Dedifferentiated amniotic fluid mesenchymal stem cell (primary cell): ENCODE results near the gene NDRG3.
"Not testable (repeated sequence)": the region's sequence is repeated elsewhere in the genome, so short reads cannot be mapped to it uniquely, and the experiment has no call there.

Experiments
- DNase-seq: peaks from one replicate; pipeline ENCODE4 v3.0.0-alpha.2; 2016; ENCODE audit errors: extremely low spot score

NDRG3 gene

DNA sequence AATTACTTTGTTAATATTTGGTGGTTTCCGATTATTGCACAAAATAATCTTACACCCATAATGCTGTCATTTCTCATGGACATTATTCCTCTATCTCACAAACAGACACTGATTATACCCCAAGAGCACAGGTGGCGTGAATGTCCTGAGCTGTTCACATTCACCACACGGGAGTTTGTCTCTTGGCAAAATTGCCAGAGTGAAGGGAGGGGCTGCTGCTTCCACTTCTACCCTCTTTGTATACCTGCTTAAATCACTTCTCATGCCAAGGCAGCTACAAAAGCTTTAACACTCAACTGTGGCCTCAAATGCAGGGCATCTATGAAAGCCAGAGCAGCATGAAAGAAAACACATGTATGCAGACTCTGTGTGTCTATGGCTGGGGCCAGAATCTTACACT, 58.0 kb downstream of the NDRG3 start:
- DNase-seq: no peak

DNA sequence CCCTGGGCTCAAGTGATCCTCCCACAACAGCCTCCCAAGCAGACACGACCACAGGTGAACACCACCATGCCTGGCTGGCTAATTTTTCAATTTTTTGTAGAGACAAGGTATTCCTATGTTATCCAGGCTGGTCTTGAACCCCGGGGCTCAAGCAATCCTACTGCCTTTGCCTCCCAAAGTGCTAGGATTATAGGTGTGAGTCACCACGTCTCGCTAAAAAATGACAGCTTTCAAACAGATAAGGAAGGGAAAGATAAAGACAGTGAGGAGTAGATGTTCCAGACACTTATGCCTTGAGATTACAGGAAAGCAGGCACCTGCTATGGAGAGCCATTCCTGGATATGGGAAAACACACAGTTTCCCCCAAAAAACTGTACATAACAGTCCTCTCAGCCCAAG, 58.9 kb downstream of the NDRG3 start:
- DNase-seq: no peak

DNA sequence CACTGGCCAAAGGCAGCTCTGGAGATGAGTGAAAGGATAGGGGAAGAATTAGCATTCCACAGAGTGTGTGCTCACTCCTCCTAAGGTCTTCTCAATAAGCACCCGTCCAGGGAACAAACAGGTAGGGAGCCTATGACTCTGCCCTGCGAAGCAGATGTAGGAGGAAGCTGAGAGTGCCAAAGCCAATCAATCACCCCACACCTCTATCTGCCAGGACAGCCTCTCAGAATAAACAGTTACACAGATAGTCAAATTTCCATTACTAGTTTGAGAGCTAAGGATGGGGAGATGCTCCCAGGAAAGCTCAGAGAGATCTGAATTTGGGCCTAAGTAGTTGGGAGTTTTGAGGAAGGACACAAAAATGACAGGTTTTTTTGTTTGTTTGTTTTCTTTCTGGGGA, 59.4 kb downstream of the NDRG3 start:
- no peak for DNase-seq

DNA sequence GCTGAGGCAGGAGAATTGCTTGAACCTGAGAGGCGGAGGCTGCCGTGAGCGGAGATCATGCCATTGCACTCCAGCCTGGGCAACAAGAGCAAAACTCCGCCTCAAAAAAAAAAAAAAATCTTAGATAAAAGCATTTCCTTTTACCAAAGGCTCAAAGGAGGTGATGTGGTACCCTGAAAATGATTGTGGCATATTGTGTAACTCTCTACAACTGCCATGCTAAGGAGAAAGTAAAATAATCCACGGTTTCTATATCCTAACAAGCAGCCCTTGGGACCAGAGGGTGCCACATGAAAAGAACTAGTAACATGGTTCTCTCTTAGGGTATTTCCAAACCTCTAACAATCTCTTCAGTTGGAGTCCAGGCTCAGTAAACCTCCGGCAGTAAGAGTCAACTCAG, 61.1 kb downstream of the NDRG3 start:
- no peak for DNase-seq

DNA sequence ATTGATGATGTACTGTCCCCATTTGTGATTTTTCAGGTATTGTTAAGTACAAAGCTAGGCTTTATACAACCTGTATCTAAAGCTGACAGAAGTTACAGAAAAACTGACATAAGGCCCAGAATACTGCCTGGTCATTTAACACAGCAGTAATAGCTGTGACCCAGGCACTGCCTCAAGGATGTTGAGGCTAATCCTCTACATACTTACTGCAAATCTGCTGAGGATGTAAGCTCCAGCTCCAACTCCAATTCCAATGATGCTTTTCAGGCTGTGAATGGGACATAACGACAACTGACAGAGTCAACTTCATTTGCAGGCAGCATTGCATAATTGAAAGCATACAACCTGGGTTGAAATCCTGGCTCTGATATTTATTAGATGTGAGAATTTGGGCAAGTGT, 63.6 kb downstream of the NDRG3 start:
- no peak for DNase-seq

DNA sequence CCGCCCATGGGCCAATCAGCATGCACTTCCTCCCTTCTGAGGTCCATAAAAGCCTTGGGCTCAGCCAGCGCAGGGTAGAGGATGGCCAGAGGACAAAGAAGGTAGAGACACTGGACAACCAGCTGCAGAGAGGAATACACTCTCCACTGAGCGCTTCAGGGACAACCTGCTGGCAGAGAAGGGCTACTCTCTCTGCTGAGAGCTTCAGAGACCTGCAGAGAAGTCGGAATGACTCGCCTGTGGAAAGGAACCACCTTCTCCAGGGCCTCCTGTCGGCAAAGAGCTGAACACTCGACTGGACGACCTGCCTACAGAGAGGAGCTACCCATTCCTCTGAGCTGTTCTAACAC, 68.5 kb downstream of the NDRG3 start:
- no peak for DNase-seq

DNA sequence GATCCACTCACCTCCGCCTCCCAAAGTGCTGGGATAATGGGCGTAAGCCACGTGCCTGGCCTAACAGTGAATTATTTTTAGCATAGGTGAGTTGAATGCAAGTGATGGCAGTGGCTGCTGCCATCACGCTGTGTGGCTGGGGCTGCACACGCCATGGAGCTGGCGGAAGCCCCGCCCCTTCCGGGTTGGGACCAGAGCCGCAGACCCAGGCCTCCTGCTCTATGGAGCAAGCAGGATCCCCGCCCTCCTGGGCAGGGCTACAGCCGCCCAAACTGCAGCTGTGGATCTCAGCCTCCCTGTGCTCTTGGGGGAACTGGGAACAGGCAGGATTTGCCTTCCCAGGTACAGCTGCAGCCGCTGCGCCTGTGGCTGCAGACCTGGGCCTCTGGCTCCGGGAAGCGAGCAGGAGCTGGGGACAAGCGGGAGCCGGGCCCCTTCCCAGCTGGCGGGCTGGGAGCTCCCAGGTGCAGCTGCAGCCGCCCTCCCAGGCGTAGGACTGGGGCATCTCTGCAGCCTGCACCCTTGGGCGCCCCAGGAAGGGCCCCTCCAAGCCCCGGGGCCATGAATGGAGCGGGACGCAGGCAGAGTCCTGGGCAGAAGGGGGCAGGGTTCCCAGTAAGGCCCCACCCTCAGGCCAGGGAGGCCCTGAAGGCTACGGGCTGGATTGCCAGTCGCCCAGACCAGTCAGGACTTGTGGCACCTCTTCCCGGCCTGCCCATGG, 69.0 kb downstream of the NDRG3 start:
- DNase-seq: no peak

DNA sequence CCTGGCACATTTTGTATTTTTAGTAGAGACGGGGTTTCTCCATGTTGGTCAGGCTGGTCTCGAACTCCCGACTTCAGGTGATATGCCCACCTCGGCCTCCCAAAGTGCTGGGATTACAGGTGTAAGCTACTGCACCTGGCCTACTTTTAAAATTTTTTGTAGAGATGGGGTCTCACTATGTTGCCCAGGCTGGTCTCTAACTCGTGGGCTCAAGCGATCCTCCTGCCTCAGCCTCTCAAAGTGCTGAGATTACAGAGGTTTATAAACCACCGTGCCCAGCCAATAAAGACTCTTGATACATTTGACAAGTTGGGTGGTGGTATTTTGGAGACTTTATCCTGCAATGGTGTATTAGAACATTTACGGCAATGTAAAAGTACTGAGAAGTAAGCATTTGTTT, 70.3 kb downstream of the NDRG3 start:
- DNase-seq: not testable (repeated sequence)

DNA sequence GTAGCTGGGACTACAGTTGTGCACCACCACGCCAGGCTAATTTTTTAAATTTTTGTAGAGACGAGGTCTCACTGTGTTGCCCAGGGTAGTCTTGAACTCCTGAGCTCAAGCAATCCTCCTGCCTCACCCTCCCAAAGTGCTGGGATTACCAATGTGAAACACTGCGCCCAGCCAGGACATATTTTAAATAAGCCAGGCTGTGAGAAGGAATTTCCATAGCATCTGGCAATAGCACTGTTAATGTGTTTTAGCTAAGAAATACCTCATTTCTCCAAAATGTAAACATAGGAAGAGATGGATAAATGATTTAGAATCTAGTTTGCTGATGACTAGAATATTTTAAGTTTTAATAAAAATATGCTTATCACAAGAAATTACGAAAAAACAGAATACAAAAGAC, 72.9 kb downstream of the NDRG3 start:
- DNase-seq: no peak

DNA sequence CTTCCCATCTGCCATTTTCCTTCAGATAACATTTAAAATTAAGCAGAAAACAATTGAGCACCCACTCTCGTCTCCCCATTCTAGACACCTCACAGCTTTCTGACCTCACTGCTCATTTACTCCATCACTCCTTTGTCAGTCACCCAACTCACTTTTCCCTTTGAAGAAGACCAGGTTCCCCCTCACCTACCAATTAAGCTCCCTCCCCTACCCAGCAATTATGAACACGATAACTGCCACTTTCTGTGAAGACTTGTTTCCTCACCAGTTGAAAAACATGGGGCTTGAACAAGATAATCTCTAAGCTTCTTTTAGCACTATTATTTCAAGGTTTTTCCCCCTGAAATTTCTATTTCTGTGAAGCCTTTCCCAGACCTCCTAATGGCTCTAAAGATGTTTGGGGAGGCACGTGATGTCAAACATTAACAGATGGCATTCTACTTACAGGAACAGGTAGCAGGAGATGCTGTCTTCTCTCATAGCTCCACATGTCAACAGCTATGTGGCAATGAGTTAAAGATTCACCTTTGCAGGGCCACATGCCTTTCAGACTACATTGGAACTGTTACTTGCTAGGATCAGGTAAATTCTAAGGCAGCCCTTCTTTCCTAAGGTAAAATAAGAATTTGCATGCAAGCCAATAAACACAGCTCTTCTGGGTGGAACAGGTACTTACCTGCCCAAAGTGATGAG, 75.1 kb downstream of the NDRG3 start:
- no peak for DNase-seq

DNA sequence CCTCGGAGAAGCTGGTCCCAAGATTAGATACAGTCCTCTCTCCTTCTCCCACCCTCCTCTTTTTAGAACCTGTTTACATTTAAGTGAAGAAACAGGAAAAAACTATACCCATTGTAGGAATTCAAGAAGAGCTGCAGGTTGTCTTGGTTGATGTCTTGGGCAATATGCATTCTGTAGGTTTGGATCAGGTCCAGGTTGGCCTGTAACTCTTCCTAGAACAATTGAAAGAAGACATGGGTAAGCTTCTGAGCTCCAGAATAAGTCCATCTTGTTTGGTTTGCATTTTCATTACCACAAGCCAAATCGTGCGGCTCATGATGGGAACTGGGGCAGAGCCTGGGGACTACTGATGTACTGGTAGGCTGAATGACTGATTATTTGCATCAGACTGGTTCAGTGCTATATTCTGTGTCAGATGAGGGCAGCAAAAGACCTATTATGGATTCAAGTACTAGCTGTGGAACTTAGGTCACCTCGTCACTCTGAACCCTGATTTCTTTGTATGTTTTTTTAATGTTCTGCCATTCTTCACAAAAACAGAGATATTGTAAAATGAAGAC, 79.6 kb downstream of the NDRG3 start:
- no peak for DNase-seq

DNA sequence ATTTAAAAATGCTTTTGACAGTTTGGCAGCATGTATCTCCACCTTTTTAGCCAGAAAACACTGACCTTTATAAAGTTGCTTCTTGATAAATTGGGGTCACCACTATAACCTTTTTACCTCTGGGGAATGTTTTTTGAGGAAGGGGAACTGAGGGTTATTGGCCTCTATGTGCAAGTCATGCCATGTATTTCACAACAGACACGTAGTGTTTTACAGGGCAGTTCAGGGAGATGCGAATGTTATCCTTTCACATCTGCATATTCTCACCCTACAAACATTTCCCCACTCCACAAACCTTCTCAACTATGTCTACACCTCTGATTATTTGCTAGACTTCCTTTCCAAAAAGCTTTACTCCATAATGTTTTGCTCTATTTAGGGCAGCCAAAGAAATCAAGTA, 82.9 kb downstream of the NDRG3 start:
- DNase-seq: no peak

DNA sequence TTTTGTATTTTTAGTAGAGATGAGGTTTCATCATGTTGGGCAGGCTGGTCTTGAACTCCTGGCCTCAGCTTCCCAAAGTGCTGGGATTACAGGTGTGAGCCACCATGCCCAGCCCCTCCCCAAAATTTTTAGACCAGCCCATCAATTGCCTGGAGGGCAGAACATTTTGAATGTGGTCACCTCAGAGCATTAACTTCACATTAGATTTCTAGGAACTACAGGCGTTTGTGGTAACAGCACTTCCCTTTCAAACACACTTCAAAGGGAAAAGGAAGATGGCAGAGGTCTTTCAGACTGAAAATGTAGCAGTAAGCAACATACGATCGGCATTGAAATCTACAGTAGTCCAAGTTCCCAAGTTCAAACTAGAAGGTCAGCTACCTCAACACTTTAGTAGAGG, 87.6 kb downstream of the NDRG3 start:
- no peak for DNase-seq

DNA sequence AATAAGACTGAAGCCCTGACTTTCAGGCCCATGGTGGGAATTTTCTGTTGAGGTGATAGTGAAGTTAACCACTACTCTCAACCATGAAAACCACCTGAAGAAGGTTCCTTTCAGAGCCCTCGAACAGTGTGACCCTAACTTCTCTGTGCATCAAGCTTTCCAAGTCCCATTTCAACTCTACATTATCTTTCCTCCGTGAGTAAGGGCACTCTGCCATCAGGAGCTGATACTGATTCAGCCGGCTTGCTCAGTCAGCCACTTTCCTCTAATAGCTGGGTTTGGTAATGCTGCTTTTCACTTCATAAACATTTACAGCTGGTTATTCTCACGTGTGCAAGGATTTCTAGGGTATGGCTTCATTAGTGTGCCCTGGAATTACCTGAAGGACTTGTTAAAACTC, 89.2 kb downstream of the NDRG3 start:
- no peak for DNase-seq

DNA sequence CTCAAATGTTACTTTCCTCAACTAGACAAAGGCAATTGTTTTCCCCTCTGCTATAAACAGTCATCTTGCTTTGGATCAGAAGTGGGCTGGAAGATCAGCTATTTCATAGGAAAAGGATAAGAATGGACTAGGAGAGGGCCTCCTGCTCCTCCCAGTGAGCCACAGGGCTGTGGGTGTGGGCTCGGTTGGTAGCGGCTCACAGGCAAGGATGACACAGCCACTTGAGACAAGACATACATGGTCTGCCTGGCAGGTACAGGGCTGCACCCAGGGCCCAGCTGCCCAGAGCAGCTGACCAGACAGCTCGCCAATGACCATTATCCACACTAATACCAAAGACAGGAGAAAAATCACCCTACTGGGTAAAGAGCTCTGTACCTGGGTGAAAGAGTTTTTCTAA, 90.9 kb downstream of the NDRG3 start:
- no peak for DNase-seq

DNA sequence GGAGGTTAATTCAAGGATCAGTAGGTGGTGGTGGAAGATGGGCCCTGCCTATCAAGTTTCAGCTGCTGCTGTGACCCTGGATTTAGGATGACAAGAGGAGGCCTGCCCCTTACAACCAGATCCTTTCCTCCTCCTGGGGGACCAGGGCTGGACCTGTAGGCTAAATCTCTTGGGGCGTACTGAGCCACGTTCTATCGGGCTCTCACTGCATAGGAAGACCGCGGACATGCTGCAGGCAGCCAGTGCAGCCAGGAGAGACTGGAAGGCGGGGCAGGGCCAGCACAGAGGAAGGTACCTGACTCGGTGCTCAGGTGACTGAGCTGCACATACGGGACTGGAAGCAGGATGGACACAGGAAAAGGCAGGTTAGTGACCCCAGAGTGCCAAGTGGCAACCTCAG, 91.4 kb downstream of the NDRG3 start:
- DNase-seq: no peak

DNA sequence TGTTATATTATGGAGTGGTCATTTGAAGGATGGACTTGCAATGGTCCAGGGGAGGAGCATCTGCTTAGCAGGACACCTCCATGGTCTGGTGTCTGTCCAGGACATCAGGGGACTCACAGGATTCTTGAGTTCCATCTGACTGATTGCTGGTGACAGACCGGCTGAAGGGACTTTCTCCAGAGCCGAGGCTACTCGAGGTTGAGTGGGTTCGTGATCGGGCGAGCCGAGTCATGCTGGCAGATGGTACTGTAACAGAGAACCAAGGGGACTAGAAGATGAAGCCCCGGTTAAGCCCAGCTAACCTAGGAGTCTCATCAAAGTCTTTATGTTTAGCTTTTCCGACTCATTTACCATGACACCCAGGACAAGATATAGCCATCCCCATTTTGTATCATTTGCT, 92.4 kb downstream of the NDRG3 start:
- DNase-seq: no peak

DNA sequence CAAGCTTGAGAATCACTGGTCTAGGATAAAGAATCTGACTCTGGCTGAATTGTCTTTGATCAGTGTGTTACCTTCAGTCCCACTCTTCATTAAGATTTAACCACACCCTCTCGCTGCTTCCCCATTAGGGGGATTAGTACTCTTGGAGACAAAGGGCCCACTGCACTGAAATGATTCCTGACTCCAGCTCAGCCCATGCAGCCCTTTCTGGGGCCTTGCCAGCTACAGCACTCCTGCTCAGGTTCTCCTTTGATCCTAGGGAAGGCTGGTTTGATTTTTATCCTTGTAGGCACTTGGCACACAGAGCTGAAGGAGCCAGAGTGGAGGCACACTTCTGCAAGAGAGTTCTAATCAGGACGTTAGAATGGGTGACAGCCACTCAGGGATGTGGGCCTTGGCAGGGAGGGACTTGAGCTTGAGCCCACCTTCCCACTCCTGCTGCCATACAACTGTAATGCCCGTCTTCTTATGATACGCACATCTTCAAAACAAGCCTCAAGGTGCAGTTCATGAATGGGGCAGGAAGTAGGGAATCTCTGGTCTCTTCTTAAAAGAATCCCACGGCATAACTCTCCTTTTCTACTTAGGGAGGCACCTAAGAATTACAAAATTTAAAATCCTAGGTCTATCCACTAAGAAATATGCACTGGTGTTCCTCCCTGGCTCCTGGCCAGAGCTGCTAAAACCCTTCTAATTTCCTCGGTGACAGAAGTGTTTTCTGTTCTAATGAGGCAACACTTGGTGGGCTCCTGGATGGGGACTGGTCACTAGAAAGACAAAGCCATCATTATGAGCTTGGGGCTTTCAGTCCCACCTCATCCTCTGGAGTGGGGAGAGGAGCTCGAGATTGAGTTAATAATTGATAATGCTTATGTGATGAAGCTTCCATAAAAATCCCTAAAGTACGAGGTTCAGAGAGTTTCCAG, 98.4 kb downstream of the NDRG3 start:
- no peak for DNase-seq

DNA sequence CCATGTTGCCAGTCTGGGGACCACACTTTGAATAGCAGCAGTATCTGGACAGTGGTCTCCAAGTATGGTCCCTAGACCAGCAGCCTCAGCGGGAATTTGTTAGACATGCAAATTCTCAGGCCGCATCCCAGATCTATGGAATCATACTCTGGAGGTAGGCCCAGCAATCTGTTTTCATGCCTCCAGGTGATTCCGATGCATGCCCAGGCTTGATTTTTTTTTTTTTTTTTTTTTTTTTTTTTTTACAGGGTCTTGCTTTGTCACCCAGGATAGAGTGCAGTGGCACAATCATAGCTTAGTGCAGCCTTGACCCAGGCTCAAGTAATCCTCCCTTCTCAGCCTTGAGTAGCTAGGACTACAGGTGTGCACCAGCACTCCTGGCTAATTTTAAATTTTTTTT, 99.2 kb downstream of the NDRG3 start:
- DNase-seq: no peak

DNA sequence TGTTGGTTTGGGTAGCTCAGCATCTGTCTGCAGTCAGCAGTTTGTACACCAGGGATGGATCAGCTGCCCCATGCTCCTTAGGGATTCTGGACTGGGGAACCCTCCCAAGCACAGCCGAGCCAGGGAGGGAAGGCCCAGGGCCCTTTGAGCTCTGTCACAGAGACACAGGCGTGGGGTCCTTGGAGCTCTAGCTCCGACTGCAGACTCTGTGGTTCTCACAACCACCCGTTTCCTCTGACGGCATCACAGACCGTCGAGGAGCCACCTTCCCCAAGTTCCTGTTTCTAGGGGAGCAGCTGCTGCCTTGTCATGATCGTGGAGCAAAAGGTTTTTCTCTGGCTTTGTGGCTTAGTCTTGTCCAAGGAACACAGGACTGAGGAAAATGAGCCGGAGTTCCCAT, 99.9 kb downstream of the NDRG3 start, which contains the start of gene SLA2:
Gene SLA2, minus strand, starts transcription at position 199 of the 400 bp plus-strand sequence. CDS start 4,861 bp downstream, outside the sequence.
- no peak for DNase-seq

DNA sequence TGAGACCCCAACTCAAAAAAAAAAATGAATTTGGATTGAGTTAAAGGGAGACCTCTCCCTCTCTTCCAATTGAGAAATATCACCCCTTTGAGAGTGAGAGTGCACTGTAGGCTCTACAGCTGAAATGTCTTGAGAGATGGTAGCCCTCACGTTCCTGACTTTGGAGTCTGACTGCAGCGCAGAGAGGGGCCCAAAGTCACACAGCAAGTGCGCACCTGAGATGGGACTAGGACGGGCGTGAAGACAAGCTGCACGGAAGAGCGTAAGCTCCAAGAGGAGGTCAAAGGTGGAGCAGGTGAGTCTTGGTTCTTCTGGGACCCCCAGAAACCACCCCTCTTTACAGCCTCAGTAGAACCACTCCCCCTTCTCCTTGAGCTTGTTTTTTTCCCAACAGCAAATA, 100.5 kb downstream of the NDRG3 start:
- DNase-seq: no peak

DNA sequence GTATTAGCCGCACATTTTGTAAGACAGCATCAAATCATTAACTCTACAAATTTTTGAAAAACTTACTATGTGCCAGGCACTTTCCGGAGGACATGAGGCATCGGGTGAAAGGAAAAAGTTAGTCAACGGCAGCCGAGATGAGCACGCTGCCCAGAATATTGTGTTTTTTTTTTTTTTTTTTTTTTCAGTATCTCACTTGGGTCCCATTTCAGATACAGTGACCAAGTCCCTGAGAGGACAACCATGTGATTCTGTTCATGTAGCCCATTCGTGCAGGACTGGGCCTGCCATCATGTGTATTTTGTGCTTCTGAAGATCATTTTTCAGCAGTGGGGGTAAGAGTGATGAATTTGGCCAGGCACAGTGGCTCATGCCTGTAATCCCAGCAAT, 101.2 kb downstream of the NDRG3 start:
- no peak for DNase-seq
